ENCODE measurements around the gene GPI. TPM values are rescaled to one million over a fixed set of nuclear protein-coding genes. Genes with fewer than 3 reads are reported as not detected.

Gene GPI
- 100 to 1,000 TPM in 3 of 4 donors, 10 to 100 TPM in 1; 99.9 to 336 (median 265) TPM for total RNA-seq

DNA sequence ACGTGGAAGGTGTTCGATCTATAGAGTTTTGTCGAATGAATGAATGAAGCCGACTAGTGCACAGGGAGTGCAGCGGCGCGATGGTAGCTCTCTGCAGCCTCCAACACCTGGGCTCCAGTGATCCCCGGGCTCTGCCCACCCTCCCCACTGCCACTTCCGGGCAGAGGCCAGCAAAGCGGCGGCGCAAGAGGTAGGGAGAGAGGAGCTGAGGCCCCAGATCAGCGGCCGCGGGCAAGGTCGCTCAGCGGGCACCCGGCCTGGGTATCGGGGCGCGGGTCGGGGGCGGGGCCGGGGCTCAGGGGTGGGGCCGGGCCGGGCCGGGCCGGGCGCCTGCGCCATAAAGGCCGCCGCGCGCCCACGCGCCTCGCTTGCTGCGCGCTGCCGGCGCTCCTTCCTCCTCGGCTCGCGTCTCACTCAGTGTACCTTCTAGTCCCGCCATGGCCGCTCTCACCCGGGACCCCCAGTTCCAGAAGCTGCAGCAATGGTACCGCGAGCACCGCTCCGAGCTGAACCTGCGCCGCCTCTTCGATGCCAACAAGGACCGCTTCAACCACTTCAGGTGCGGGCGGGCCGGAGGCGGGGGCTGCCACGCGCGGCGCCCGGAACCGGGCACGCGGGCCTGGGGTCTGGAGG lies at the start of gene GPI:
GPI (plus strand) TSS at position 367 of the 633 bp plus-strand sequence; CDS start at position 438, 71 bp downstream.
- no peak for TF ChIP-seq CTCF (IDR thresholded peaks at IDR 0.05)
- TF ChIP-seq POLR2A (IDR thresholded peaks at IDR 0.05) = peak in 1 of 4 donors; percentile 61
- H3K4me3 ChIP-seq = peak within 1 kb of the TSS; percentile 69 to 87 (median 84)
- H3K36me3 ChIP-seq = peaks cover 21 to 34% (median 23%) of the 10 kb centered on the region in 3 donors
- no peak for DNase-seq
- peak within 1 kb of the TSS; percentile 78 to 92 (median 88) for H3K27ac ChIP-seq
- no peaks in the 10 kb centered on the region for H3K27me3 ChIP-seq
- intact Hi-C loops (cut with DNase I) = loop anchor here (10.0 kb wide), 1 partner anchor 60 kb away; the partner anchor contains the start of gene UBA2
- H3K9me3 ChIP-seq = no peaks in the 10 kb centered on the region
- WGBS, 2 donors = 0% methylated on average over 3 to 11 of the region's 67 CpGs
- peaks cover 14 to 49% (median 27%) of the 10 kb centered on the region in 3 donors for H3K4me1 ChIP-seq

GRCh38 chr19:34316247-34316646 lies 48.7 kb upstream of the GPI start:
- no peak overlapping the region for H3K4me3 ChIP-seq

GRCh38 chr19:34316741-34317301 lies 48.2 kb upstream of the GPI start:
- WGBS, 2 donors = 82 to 96% methylated on average over 4 to 5 of the region's 5 CpGs
- H3K4me3 ChIP-seq = no peak overlapping the region
- TF ChIP-seq CTCF (IDR thresholded peaks at IDR 0.05) (no peak), POLR2A (IDR thresholded peaks at IDR 0.05) (no peak)
- H3K4me1 ChIP-seq = peaks cover 6 to 64% (median 28%) of the 10 kb centered on the region in 3 donors
- no peaks in the 10 kb centered on the region for H3K9me3 ChIP-seq
- peak overlapping the region; percentile 69 to 80 (median 78) for H3K27ac ChIP-seq
- DNase-seq = no peak
- peaks cover 0 to 18% (median 0%) of the 10 kb centered on the region in 3 donors for H3K36me3 ChIP-seq
- H3K27me3 ChIP-seq = no peaks in the 10 kb centered on the region
- intact Hi-C loops (cut with DNase I) = no loop called here

More at GRCh38 chr19:34316247-34316646, 48.7 kb upstream of the GPI start:
- intact Hi-C loops (cut with DNase I) = no loop called here
- Histone ChIP-seq H3K36me3 (peaks cover 0 to 12% (median 0%) of the 10 kb centered on the region in 3 donors), H3K27me3 (no peaks in the 10 kb centered on the region), H3K4me1 (peaks cover 6 to 70% (median 33%) of the 10 kb centered on the region in 3 donors), H3K9me3 (no peaks in the 10 kb centered on the region), H3K27ac (peak overlapping the region in 2 of 4 donors; percentile 69 to 80)
- WGBS, 2 donors = 73 to 80% methylated on average over 1 to 2 of the region's 2 CpGs
- no peak for DNase-seq
- TF ChIP-seq CTCF (IDR thresholded peaks at IDR 0.05) (no peak), POLR2A (IDR thresholded peaks at IDR 0.05) (no peak)

GRCh38 chr19:34317311-34317927 lies 47.6 kb upstream of the GPI start:
- intact Hi-C loops (cut with DNase I) = no loop called here
- DNase-seq = no peak
- Histone ChIP-seq H3K4me1 (peaks cover 6 to 61% (median 28%) of the 10 kb centered on the region in 3 donors), H3K36me3 (peaks cover 0 to 24% (median 0%) of the 10 kb centered on the region in 3 donors), H3K9me3 (no peaks in the 10 kb centered on the region), H3K27me3 (no peaks in the 10 kb centered on the region), H3K4me3 (no peak overlapping the region), H3K27ac (peak overlapping the region; percentile 69 to 80 (median 78))
- WGBS, 2 donors = 67 to 68% methylated on average over 4 of the region's 6 CpGs
- TF ChIP-seq POLR2A (IDR thresholded peaks at IDR 0.05) (peak in 1 of 4 donors; percentile 6), CTCF (IDR thresholded peaks at IDR 0.05) (no peak)

GRCh38 chr19:34319230-34319585 lies 45.8 kb upstream of the GPI start:
- peak overlapping the region; percentile 32 to 80 (median 77) for H3K27ac ChIP-seq
- H3K36me3 ChIP-seq = peaks cover 0 to 40% (median 0%) of the 10 kb centered on the region in 3 donors
- no peak for DNase-seq
- TF ChIP-seq POLR2A (IDR thresholded peaks at IDR 0.05) (no peak), CTCF (IDR thresholded peaks at IDR 0.05) (no peak)
- H3K4me1 ChIP-seq = peaks cover 6 to 47% (median 28%) of the 10 kb centered on the region in 3 donors
- no peaks in the 10 kb centered on the region for H3K9me3 ChIP-seq
- WGBS, 2 donors = 41 to 64% methylated on average over 3 of the region's 3 CpGs
- no peak overlapping the region for H3K4me3 ChIP-seq
- H3K27me3 ChIP-seq = no peaks in the 10 kb centered on the region
- intact Hi-C loops (cut with DNase I) = no loop called here

Measured in esophagus squamous epithelium (tissue), 5 donors.